NCI-H1048 (cell line): ENCODE data around the gene PCIF1.
"Not testable (repeated sequence)": the region's sequence is repeated elsewhere in the genome, so short reads cannot be mapped to it uniquely, and the experiment has no call there.

ENCODE experiments used
- DNase-seq: peaks from one replicate; lab custom pipeline; 2025; lab: John Stamatoyannopoulos, UW

The PCIF1 gene

DNA sequence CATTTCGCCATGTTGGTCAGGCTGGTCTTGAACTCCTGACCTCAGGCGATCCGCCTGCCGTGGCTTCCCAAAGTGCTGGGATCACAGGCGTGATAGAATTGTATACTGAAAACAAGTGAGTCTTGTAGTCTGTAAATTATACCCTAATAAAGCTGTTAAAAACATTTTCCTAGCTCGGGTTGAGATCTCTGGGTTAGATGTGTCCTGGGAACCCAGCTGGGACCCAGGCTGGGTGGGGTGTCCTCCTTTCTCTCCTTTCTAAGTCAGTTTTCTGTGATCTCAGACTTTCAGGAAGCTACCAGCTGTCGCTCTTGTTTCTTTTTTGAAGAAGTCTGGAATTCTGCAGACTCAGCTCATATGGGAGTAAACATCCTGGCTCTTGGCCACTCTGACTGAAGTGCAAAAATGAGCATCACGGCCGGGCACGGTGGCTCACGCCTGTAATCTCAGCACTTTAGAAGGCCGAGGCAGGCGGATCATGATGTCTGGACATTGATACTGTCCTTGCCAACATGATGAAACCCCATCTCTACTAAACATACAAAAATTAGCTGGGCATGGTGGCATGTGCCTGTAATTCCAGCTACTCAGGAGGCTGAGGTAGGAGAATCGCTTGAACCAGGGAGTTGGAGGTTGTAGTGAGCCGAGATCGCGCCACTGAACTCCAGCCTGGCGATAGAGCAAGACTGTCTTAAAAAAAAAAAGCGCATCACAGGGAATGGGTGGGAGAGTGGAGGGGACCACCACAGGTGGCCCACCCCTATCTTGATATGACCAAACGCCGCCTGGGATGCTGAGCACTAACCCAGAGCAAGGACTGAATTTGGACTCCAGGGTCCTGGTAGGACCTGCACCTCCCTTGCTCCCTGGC, 9.9 kb upstream of the PCIF1 start:
- no peak for DNase-seq

GRCh38 chr20:45925821-45926506, 8.5 kb upstream of the PCIF1 start:
- DNase-seq = no peak

DNA sequence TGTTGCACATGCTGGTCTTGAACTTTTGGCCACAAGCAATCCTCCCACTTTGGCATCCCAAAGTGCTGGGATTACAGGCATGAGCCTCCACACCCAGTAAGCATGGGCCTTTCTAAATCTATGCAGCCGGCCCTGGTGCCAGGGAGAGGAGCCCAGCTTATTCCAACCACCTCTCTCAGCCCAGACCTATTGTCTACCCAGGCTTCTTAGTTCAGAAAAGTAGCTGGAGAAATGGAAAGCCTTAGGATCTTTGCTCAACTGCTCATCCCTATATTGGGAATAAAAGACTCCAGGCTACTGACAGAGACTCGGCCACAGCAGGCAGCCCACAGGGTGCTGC, 7.8 kb upstream of the PCIF1 start:
- DNase-seq = no peak

DNA sequence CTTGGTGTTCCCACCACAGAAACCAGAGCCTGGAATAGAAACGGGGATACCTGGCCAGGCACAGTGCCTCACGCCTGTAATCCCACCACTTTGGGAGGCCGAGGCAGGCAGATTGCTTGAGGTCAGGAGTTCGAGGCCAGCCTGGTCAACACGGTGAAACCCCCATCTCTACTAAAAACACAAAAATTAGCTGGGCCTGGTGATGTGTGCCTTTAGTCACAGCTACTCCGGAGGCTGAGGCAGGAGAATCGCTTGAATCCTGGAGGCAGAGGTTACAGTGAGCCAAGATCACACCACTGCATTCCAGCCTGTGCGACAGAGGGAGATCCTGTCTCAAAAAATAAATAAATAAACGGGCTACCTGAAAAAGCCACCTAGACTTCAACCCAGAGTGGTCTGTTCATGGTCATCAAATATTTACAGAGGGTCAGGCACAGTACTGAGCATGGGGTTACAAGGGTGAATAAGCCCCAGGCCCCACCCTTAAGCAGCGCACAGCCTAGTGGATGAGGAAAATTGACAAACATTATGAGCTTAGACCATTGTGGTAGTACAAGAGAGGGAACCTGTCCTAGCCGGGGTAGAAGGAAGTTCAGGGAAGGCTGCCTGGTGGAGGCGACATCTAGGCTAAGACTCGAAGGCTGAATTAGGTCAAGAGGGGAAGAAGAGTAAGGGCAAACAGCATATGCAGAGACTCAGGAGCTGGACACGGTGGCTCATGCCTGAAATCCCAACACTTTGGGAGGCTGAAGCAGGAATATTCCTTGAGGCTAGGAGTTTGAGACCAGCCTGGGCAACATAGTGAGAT, 7.2 kb upstream of the PCIF1 start:
- DNase-seq = no peak

DNA sequence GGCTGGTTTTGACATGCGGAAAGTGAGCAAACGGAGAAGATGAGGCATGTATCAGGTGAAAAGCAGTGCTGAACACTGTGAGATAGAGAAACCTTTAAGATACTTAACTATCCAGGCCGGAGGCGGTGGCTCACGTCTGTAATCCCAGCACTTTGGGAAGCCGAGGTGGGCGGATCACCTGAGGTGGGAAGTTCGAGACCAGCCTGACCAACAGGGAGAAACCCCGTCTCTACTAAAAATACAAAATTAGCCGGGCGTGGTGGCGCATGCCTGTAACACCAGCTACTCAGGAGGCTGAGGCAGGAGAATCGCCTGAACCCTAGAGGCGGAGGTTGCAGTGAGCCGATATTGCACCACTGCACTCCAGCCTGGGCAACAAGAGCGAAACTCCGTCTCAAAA, 2.8 kb upstream of the PCIF1 start:
- DNase-seq = not testable (repeated sequence)

DNA sequence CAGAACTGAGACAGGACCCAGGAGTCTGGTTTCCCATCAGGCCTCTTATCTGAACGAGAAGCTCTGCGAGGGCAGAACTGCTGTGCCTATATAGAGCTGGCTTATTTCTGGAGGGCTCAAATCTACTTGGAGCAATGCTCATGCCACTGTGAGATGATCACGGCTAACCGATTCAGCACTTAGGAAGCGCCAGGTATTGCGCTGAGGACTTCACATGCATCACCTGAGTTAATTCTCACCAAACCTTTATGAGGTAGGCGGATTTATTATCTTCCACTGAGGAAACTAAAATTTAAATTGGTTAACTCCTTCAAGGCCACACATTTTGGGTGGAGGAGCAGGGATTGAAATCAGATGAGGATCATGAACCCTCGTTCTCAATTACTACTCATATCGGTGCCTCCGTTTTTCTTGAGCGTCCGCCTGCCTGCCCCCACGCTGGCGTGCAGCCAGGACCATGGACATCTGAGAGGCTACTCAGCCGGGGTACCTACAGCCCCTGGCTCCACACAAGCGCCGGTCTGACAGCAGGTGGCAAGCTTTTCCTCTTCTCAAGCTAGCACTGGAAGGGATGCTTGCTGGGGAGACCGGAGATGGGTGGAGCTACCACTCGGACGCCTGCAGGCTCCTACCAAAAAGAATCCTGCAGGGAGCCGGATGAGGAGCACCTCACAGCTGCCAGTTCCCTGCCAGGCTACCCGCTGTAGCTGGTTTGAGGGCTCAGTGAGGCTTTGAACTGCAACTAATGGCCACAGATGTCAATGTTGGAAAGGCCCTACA, 1.0 kb upstream of the PCIF1 start:
- no peak for DNase-seq

GRCh38 chr20:45934046-45934585, 367 bp upstream of the PCIF1 start:
- DNase-seq = no peak

DNA sequence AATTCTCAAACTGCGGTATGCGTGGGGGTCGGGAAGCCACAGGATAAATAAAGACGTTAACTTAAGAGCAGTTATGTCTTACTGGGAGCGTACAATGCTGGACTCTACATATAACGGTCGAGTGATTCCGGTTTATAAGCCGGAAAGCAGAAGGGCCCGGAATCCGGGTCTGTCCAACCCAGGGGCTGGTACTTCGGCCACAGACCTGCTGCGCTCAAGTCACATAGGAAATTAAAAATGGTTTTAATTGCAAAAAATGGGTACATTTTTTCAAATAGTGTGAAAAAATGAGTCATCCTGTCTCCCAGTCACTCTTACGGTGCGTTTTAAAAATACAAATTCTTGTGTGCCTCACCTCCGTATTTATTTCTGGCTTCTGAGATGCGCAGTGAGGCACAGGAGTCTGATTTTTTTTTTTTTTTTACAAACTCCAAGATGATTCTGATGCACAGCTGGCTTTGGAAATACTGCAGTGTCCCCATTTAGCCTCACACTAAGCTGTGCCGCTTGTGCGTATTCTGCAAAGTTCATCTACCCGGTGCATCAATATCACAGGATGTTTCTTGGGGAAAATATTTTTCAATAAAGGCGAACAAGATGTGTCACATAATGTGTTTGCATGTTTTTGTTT, 1.0 kb downstream of the PCIF1 start:
- no peak for DNase-seq

DNA sequence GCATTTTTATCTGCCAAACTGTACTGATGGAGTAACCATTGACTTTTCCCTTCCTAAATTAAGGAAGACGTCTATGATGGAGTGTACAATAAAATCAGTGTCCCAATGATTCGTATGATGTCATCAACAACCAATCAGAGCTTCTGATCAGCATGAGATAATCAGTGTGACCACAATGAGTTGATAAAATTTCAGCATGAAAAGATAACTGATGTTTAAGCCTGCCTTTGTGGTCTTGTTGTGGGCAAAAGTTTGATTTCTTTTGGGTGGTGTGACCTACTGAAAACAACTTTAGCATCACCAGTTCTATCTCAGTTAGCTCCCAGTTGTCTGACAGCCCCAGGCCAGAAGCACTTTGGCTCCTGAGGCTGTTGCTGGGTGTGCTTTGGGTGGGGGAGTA, 3.3 kb downstream of the PCIF1 start:
- no peak for DNase-seq

DNA sequence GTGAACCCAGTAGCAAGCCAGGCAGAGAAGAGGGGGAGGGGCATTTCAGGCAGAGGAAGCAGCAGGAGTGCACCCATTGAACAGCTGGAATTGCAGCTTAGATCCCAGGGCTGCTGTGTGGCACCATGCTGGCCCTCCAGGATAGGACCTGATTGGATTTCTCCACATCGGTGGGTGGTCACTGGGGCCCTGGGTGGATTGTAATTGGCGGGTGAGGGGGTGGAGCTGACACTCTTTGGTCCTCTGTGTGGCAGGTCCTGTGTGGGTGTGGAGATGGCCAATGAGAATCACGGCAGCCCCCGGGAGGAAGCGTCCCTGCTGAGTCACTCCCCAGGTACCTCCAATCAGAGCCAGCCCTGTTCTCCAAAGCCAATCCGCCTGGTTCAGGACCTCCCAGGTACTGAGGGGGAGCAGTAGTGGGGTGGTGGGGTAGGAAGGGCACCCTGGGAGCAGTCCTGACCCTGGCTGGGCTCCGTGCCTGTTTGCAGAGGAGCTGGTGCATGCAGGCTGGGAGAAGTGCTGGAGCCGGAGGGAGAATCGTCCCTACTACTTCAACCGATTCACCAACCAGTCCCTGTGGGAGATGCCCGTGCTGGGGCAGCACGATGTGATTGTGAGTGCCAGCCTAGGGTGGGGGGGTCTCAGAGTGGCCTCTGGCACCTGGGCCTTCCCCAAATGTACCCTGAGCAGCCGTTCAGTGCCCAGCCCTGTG, 4.4 kb downstream of the PCIF1 start:
- no peak for DNase-seq

DNA sequence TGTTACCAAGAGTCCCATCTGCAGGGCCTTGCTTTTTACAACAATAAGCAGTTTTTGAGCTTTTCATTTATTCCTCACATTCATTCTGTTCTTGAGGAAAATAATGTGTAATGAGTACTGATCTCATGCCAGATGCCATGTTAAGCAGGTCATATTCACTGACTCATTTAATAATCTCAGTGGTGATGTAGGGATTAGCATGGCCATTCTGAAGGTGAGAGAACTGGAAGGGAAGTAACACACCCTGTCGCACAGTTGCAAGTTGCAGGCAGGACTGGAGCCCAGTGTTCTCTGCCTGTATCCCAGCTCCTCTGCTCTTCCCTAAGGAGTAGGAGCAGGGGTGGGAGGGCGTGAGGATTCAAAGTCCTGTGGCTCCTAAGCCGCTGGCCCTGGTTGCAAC, 5.6 kb downstream of the PCIF1 start:
- no peak for DNase-seq

GRCh38 chr20:45940469-45940868, 6.0 kb downstream of the PCIF1 start:
- no peak for DNase-seq

DNA sequence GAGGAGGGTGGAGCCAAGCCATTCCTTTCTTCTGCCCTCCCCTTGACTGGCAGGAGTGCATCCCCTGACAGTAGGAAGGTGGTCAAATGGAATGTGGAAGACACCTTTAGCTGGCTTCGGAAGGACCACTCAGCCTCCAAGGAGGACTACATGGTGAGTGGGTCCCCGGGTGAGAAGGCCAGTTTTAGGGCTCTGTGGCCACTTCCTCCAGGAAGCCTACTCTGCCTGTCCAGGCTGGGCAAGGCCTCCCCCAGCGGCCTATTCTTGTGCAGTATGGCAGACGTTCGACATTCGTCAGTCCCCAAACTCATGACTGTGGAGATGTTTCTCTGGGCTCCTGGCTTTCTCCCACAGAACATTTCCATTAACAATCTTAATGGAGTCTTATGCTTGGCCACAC, 9.1 kb downstream of the PCIF1 start:
- no peak for DNase-seq

- DNase-seq = no peak
These were observed 9.9 kb downstream of the PCIF1 start for GRCh38 chr20:45944151-45944964.

GRCh38 chr20:45944965-45945677, 10.6 kb downstream of the PCIF1 start:
- no peak for DNase-seq

DNA sequence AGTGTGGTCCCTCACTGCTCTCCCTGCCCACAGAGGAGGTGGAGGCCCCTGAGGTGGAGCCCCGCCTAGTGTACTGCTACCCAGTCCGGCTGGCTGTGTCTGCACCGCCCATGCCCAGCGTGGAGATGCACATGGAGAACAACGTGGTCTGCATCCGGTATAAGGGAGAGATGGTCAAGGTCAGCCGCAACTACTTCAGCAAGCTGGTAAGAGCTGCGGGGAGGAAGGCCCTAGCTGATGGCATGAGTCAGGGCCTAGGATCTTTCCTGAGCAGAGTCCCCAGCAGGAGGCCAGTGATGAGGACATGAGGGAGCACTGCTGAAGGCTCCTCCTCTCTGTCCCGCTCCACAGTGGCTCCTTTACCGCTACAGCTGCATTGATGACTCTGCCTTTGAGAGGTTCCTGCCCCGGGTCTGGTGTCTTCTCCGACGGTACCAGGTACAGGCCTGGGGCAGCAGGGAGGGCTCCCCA, 11.2 kb downstream of the PCIF1 start:
- DNase-seq = no peak

DNA sequence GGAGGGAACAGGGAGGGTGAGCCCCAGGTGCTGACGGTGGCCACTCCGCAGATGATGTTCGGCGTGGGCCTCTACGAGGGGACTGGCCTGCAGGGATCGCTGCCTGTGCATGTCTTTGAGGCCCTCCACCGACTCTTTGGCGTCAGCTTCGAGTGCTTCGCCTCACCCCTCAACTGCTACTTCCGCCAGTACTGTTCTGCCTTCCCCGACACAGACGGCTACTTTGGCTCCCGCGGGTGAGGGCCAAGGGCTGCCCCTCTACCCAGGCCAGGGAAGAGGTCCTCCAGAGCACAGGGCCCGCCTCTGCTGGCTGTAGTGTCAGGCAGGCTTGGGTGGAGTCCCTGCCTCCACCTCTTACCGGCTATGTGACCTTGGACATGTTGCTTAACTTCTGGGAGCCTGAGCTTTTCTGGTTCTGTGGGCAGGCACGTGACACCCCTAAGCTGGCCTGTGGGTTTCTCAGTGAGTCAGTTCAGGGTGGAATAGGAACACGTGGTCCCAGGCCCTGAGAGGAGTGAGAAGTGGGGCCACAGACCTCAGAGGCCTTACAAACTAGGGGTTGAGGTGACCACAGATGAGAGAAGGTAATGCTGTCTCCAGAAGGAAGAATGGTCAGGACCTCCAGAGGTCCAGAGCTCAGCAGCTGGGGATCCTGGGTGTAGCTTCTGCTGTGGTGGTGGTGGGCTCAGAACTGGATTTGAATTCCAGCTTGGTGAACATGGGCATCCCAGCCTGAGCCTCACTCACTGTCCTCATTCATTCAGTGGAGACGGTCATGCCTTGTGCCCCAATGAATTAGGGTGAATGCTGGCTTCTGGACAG, 11.9 kb downstream of the PCIF1 start:
- no peak for DNase-seq
